Measurements from ENCODE around the gene KRTAP3-3. TPM values are rescaled to one million over a fixed set of nuclear protein-coding genes. Genes with fewer than 3 reads are reported as not detected.

The KRTAP3-3 gene
- total RNA-seq, 1 donor: not detected

- no peak overlapping the region for H2AFZ ChIP-seq (ENCODE audit: low read length)
- TF ChIP-seq CTCF (IDR thresholded peaks at IDR 0.05; ENCODE audit: extremely low read depth, low read depth, low read length): no peak
These were observed 3.4 kb upstream of the KRTAP3-3 start for GRCh38 chr17:40997361-40997760.

GRCh38 chr17:40996829-40997228 is 2.9 kb upstream of the KRTAP3-3 start:
- H3K4me3 ChIP-seq (ENCODE audit: insufficient read depth, low read length): no peak overlapping the region
- no peak overlapping the region for H3K27ac ChIP-seq (ENCODE audit: low read depth, low read length)
- H4K20me1 ChIP-seq (ENCODE audit: insufficient read depth, low read length): no peaks in the 10 kb centered on the region
- DNase-seq (ENCODE audit: insufficient read length, low spot score, missing footprints): no peak
- TF ChIP-seq CTCF (IDR thresholded peaks at IDR 0.05; ENCODE audit: extremely low read depth, low read depth, low read length): no peak
- H3K79me2 ChIP-seq (ENCODE audit: insufficient read depth, low read length): no peaks in the 10 kb centered on the region
- no peaks in the 10 kb centered on the region for H3K27me3 ChIP-seq (ENCODE audit: insufficient read depth, low read length)
- no peaks in the 10 kb centered on the region for H3K9me3 ChIP-seq (ENCODE audit: low read depth, low read length)
- H3K4me2 ChIP-seq (ENCODE audit: insufficient read depth, low read length): no peak overlapping the region
- H2AFZ ChIP-seq (ENCODE audit: low read length): no peak overlapping the region
- H3K4me1 ChIP-seq (ENCODE audit: insufficient read depth, low read length): no peaks in the 10 kb centered on the region
- no peaks in the 10 kb centered on the region for H3K36me3 ChIP-seq (ENCODE audit: insufficient read depth, low read length)

More at GRCh38 chr17:40997361-40997760, 3.4 kb upstream of the KRTAP3-3 start:
- no peaks in the 10 kb centered on the region for H3K79me2 ChIP-seq (ENCODE audit: insufficient read depth, low read length)
- H3K27ac ChIP-seq (ENCODE audit: low read depth, low read length): no peak overlapping the region
- no peaks in the 10 kb centered on the region for H3K4me1 ChIP-seq (ENCODE audit: insufficient read depth, low read length)
- H3K36me3 ChIP-seq (ENCODE audit: insufficient read depth, low read length): no peaks in the 10 kb centered on the region
- no peak overlapping the region for H3K4me2 ChIP-seq (ENCODE audit: insufficient read depth, low read length)
- no peak overlapping the region for H3K4me3 ChIP-seq (ENCODE audit: insufficient read depth, low read length)
- no peak for DNase-seq (ENCODE audit: insufficient read length, low spot score, missing footprints)
- no peaks in the 10 kb centered on the region for H3K9me3 ChIP-seq (ENCODE audit: low read depth, low read length)
- H3K27me3 ChIP-seq (ENCODE audit: insufficient read depth, low read length): no peaks in the 10 kb centered on the region
- no peaks in the 10 kb centered on the region for H4K20me1 ChIP-seq (ENCODE audit: insufficient read depth, low read length)

- Histone ChIP-seq H3K4me1 (ENCODE audit: insufficient read depth, low read length) (no peaks in the 10 kb centered on the region), H3K9me3 (ENCODE audit: low read depth, low read length) (no peaks in the 10 kb centered on the region), H4K20me1 (ENCODE audit: insufficient read depth, low read length) (no peaks in the 10 kb centered on the region), H3K79me2 (ENCODE audit: insufficient read depth, low read length) (no peaks in the 10 kb centered on the region), H3K27ac (ENCODE audit: low read depth, low read length) (no peak overlapping the region), H3K4me2 (ENCODE audit: insufficient read depth, low read length) (no peak overlapping the region), H3K27me3 (ENCODE audit: insufficient read depth, low read length) (no peaks in the 10 kb centered on the region), H3K4me3 (ENCODE audit: insufficient read depth, low read length) (no peak overlapping the region), H2AFZ (ENCODE audit: low read length) (no peak overlapping the region), H3K36me3 (ENCODE audit: insufficient read depth, low read length) (no peaks in the 10 kb centered on the region)
- DNase-seq (ENCODE audit: insufficient read length, low spot score, missing footprints): no peak
- TF ChIP-seq CTCF (IDR thresholded peaks at IDR 0.05; ENCODE audit: extremely low read depth, low read depth, low read length): no peak
These were observed 1.2 kb upstream of the KRTAP3-3 start for GRCh38 chr17:40995116-40995515.

GRCh38 chr17:40993084-40993483 is 880 bp downstream of the KRTAP3-3 start:
- Histone ChIP-seq H3K79me2 (ENCODE audit: insufficient read depth, low read length) (no peaks in the 10 kb centered on the region), H3K9me3 (ENCODE audit: low read depth, low read length) (no peaks in the 10 kb centered on the region), H3K36me3 (ENCODE audit: insufficient read depth, low read length) (no peaks in the 10 kb centered on the region), H3K27ac (ENCODE audit: low read depth, low read length) (no peak overlapping the region), H3K4me2 (ENCODE audit: insufficient read depth, low read length) (no peak overlapping the region), H2AFZ (ENCODE audit: low read length) (no peak overlapping the region), H3K4me1 (ENCODE audit: insufficient read depth, low read length) (no peaks in the 10 kb centered on the region), H3K4me3 (ENCODE audit: insufficient read depth, low read length) (no peak overlapping the region), H3K27me3 (ENCODE audit: insufficient read depth, low read length) (no peaks in the 10 kb centered on the region), H4K20me1 (ENCODE audit: insufficient read depth, low read length) (no peaks in the 10 kb centered on the region)
- no peak for DNase-seq (ENCODE audit: insufficient read length, low spot score, missing footprints)
- no peak for TF ChIP-seq CTCF (IDR thresholded peaks at IDR 0.05; ENCODE audit: extremely low read depth, low read depth, low read length)
